Kidney epithelial cell (primary cell): Measurements from ENCODE around the gene KLF7. TPM values are rescaled to one million over a fixed set of nuclear protein-coding genes. Genes with fewer than 3 reads are reported as not detected.

Experiments
- DNase-seq: peaks from one replicate; pipeline ENCODE4 v3.0.0-alpha.2; 2010; ENCODE audit warnings: low read depth
- H3K27me3 ChIP-seq: 2 replicates; pipeline ENCODE4 v1.6.0; 2011; ENCODE audit warnings: low read length; ENCODE audit not compliant: control insufficient read depth, insufficient read depth
- H3K36me3 ChIP-seq: 2 replicates; pipeline ENCODE4 v1.5.1; 2011; ENCODE audit warnings: low read length; ENCODE audit not compliant: control insufficient read depth, insufficient read depth
- H3K4me3 ChIP-seq: 2 replicates; pipeline ENCODE4 v1.5.1; 2011; ENCODE audit warnings: low read depth, mild to moderate bottlenecking, control low read depth, low read length
- CTCF ChIP-seq: IDR thresholded peaks from 2 replicates; pipeline ENCODE4 v1.5.1; 2011; ENCODE audit warnings: mild to moderate bottlenecking, moderate library complexity, low read length, control low read depth, inconsistent platforms; ENCODE audit not compliant: insufficient read depth, poor library complexity, severe bottlenecking
- total RNA-seq: library from RNA; depleted of rRNA; stranded (reverse); fragments of >200 nt; gene quantifications from 2 replicates; pipeline ENCODE4 v1.2.3, GENCODE V29; 2015

Gene KLF7
- total RNA-seq, 1 donor from 2014 or later, result 58.7 TPM

DNA sequence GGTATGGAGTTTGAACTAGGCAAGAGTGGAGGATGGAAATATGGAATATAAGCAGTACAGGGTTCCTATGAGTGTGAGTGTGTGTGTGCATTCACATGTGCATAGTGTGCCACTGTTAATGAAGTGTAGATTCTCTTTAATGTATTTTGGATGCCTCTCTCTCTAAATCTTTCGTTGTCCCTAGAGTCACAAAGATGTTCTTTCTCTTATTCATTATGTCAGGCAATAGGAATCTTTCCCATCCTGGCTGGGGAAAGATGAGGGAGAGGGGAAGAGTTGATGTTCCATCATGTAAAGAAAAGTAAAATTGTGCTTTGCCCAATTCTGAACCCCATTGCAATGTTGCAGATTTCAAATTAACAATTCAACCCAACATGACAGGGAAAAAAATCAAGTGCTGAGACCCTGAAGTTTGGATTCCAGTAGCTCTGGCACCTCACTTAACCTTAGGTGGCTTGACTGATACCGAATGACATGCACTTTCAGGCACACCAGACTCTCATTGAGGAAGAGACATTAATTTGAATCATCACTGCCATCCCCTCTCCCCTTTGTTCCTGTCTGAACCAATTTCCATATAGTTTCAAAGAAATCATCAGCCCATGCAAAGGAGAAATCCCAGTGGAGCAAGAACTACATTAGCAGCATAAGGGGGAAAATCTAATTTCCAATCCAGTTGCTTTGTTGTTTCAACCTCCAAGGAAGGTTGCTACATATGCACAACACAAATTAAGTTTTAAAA lies 28.0 kb downstream of the KLF7 start:
- TF ChIP-seq CTCF, result no peak
- no peaks in the 10 kb centered on the region for H3K27me3 ChIP-seq
- no peaks in the 10 kb centered on the region for H3K36me3 ChIP-seq
- no peak overlapping the region for H3K4me3 ChIP-seq
- DNase-seq, result no peak

DNA sequence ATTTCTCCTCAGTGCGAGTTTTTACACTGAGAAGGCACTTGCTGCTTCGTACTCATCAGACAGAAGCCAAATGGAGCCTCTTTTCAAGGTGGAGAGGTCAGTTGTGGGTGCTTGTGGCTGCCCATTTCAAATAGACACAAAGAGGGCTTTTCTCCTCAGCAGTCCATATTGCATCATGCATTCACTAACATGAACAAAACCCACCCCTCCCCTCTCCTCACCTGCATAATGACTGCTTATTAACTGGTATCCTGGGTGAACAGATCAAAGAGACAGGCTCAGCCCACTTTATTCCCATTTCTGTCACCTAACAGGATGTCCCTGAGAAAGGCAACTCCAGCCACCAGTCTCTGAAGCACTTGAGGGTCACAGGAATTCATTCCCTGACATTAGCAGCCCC lies 28.9 kb downstream of the KLF7 start:
- Histone ChIP-seq H3K27me3 (no peaks in the 10 kb centered on the region), H3K4me3 (no peak overlapping the region), H3K36me3 (no peaks in the 10 kb centered on the region)
- TF ChIP-seq CTCF, result no peak
- no peak for DNase-seq

- DNase-seq, result no peak
- no peaks in the 10 kb centered on the region for H3K36me3 ChIP-seq
- TF ChIP-seq CTCF, result no peak
- H3K27me3 ChIP-seq, result no peaks in the 10 kb centered on the region
- no peak overlapping the region for H3K4me3 ChIP-seq
These were observed 29.8 kb downstream of the KLF7 start for GRCh38 chr2:207135801-207136457.

DNA sequence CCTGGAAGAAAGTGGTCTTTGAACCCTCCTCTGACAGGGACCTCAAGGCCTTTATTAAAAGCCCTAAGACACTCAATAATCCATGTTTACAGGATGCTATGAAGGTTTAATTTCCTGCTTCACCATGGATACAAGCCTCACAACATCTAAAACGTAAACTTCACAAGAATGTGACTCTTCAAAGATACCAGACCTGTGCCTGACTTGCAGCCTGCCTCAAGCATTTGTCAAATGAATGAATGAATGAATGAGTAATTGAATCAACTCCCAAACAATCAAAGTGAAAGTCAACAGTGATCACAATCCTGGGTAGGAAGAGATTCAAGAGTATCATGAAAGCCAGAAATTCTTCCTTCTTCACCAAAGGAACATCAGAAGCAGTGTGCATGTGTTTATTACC lies 30.4 kb downstream of the KLF7 start:
- Histone ChIP-seq H3K4me3 (no peak overlapping the region), H3K36me3 (no peaks in the 10 kb centered on the region), H3K27me3 (no peaks in the 10 kb centered on the region)
- no peak for DNase-seq
- TF ChIP-seq CTCF, result no peak

- TF ChIP-seq CTCF, result no peak
- DNase-seq, result peak; percentile 92
- H3K36me3 ChIP-seq, result no peaks in the 10 kb centered on the region
- no peak overlapping the region for H3K4me3 ChIP-seq
- H3K27me3 ChIP-seq, result no peaks in the 10 kb centered on the region
These were observed 31.8 kb downstream of the KLF7 start for GRCh38 chr2:207133820-207134519.
